GM18505 (cell line): Measurements from ENCODE around the gene ANXA10.
"Not testable (repeated sequence)": the region's sequence is repeated elsewhere in the genome, so short reads cannot be mapped to it uniquely, and the experiment has no call there.

ENCODE experiments used
- ATAC-seq: cut with Tn5 transposase; IDR thresholded peaks from one replicate; pipeline ENCODE4 v1.9.1; 2021; ENCODE audit not compliant: unreplicated experiment
- POLR2A ChIP-seq: IDR thresholded peaks from 4 replicates; pipeline ENCODE4 v1.6.1; 2011; ENCODE audit warnings: borderline replicate concordance; ENCODE audit not compliant: insufficient read depth, insufficient read length; ENCODE audit errors: extremely low read depth

The ANXA10 gene

GRCh38 chr4:168199260-168199957 is 107.1 kb downstream of the ANXA10 start:
- TF ChIP-seq POLR2A, result no peak
- ATAC-seq, result no peak

GRCh38 chr4:168200685-168201084 is 108.3 kb downstream of the ANXA10 start:
- no peak for ATAC-seq
- no peak for TF ChIP-seq POLR2A

- TF ChIP-seq POLR2A, result no peak
- no peak for ATAC-seq
These were observed 111.0 kb downstream of the ANXA10 start for GRCh38 chr4:168203233-168203911.

GRCh38 chr4:168208957-168209614 is 116.7 kb downstream of the ANXA10 start:
- no peak for ATAC-seq
- no peak for TF ChIP-seq POLR2A

- ATAC-seq, result no peak
- TF ChIP-seq POLR2A, result no peak
These were observed 120.3 kb downstream of the ANXA10 start for GRCh38 chr4:168212656-168213055.

- ATAC-seq, result not testable (repeated sequence)
These were observed 121.2 kb downstream of the ANXA10 start for GRCh38 chr4:168213511-168213910.

- ATAC-seq, result no peak
- no peak for TF ChIP-seq POLR2A
These were observed 126.3 kb downstream of the ANXA10 start for GRCh38 chr4:168218645-168219044.

GRCh38 chr4:168220893-168221292 is 128.6 kb downstream of the ANXA10 start:
- TF ChIP-seq POLR2A, result no peak
- no peak for ATAC-seq

- no peak for ATAC-seq
- no peak for TF ChIP-seq POLR2A
These were observed 129.0 kb downstream of the ANXA10 start for GRCh38 chr4:168221301-168221700.
